Hepatocyte (in vitro differentiated cells): Measurements from ENCODE around the gene SEMA5B. TPM values are rescaled to one million over a fixed set of nuclear protein-coding genes. Genes with fewer than 3 reads are reported as not detected.

Source experiments
- DNase-seq: peaks from one replicate; pipeline ENCODE4 v3.0.0-alpha.2; 2016; ENCODE audit warnings: low spot score
- H2AFZ ChIP-seq: fragments of 200-600 bp; sonication (generic); 2 replicates; pipeline ENCODE4 v1.6.0; 2016; ENCODE audit warnings: antibody characterized with exemption, mild to moderate bottlenecking
- H3K27ac ChIP-seq: fragments of 200-600 bp; sonication (generic); 2 replicates; pipeline ENCODE4 v1.5.1; 2016; ENCODE audit warnings: mild to moderate bottlenecking
- H3K27me3 ChIP-seq: fragments of 200-600 bp; sonication (generic); 2 replicates; pipeline ENCODE4 v1.6.1; 2016
- H3K36me3 ChIP-seq: fragments of 200-600 bp; sonication (generic); replicated peaks from 2 replicates; pipeline ENCODE4 v1.5.1; 2016; ENCODE audit warnings: low read depth; ENCODE audit not compliant: insufficient read depth
- H3K4me1 ChIP-seq: fragments of 200-600 bp; sonication (generic); 2 replicates; pipeline ENCODE4 v1.5.1; 2016; ENCODE audit warnings: mild to moderate bottlenecking, moderate library complexity; ENCODE audit not compliant: insufficient read depth
- H3K4me2 ChIP-seq: fragments of 200-600 bp; sonication (generic); 2 replicates; pipeline ENCODE4 v1.6.0; 2016
- H3K4me3 ChIP-seq: fragments of 200-600 bp; sonication (generic); 2 replicates; pipeline ENCODE4 v1.5.1; 2016; ENCODE audit warnings: mild to moderate bottlenecking
- H3K79me2 ChIP-seq: fragments of 200-600 bp; sonication (generic); 2 replicates; pipeline ENCODE4 v1.6.0; 2017; ENCODE audit warnings: mild to moderate bottlenecking
- H3K9me2 ChIP-seq: fragments of 200-600 bp; sonication (generic); replicated peaks from 2 replicates; pipeline ENCODE4 v1.6.0; 2017; ENCODE audit warnings: mild to moderate bottlenecking; ENCODE audit not compliant: insufficient read depth
- H3K9me3 ChIP-seq: fragments of 200-600 bp; sonication (generic); 2 replicates; pipeline ENCODE4 v1.5.1; 2016; ENCODE audit warnings: low read depth, mild to moderate bottlenecking
- H4K20me1 ChIP-seq: fragments of 200-600 bp; sonication (generic); 2 replicates; pipeline ENCODE4 v1.6.0; 2016; ENCODE audit warnings: mild to moderate bottlenecking; ENCODE audit not compliant: insufficient read depth, poor library complexity, severe bottlenecking
- CTCF ChIP-seq: fragments of 200-600 bp; sonication (generic); IDR thresholded peaks from 2 replicates; pipeline ENCODE4 v1.5.1; 2016; ENCODE audit warnings: antibody characterized with exemption, mild to moderate bottlenecking; ENCODE audit not compliant: poor library complexity
- EZH2 ChIP-seq: fragments of 200-600 bp; sonication (generic); IDR thresholded peaks from 2 replicates; pipeline ENCODE4 v1.6.1; 2016; ENCODE audit warnings: antibody characterized with exemption, mild to moderate bottlenecking, borderline replicate concordance
- EZH2phosphoT487 ChIP-seq: fragments of 200-600 bp; sonication (generic); IDR thresholded peaks from one replicate; pipeline ENCODE4 v1.6.1; 2018; ENCODE audit warnings: antibody characterized with exemption, mild to moderate bottlenecking, low read depth, moderate library complexity; ENCODE audit not compliant: unreplicated experiment, severe bottlenecking
- WGBS: methylation state at CpG from one replicate; pipeline ENCODE4 v1.1.6; 2016; ENCODE audit warnings: low lambda C conversion rate; ENCODE audit errors: missing lambda C conversion rate; 5-methylcytosine and 5-hydroxymethylcytosine counted together
- polyA plus RNA-seq: library from polyadenylated mRNA; unstranded; fragments of >200 nt; fragmentation: Nextera tagmentation; extraction: Ambion mirVana; gene quantifications from 2 replicates; pipeline ENCODE4 v1.2.1, GENCODE V29; 2016
- total RNA-seq: library from RNA; depleted of rRNA; stranded (reverse); fragments of >200 nt; gene quantifications from 2 replicates; pipeline ENCODE4 v1.2.3, GENCODE V29; 2014

Gene SEMA5B
- total and polyA plus RNA-seq, 2 experiments from 2014 or later = 1.4 to 4.2 TPM

- Histone ChIP-seq H4K20me1 (no peaks in the 10 kb centered on the region), H3K36me3 (no peaks in the 10 kb centered on the region), H3K9me2 (no peaks in the 10 kb centered on the region), H3K79me2 (no peaks in the 10 kb centered on the region), H3K4me1 (no peaks in the 10 kb centered on the region), H3K4me2 (no peak overlapping the region), H3K4me3 (no peak overlapping the region), H3K27me3 (no peaks in the 10 kb centered on the region), H3K9me3 (no peaks in the 10 kb centered on the region), H3K27ac (no peak overlapping the region), H2AFZ (no peak overlapping the region)
- TF ChIP-seq EZH2phosphoT487 = no peak
- no peak for TF ChIP-seq EZH2
- no peak for TF ChIP-seq CTCF
- WGBS = 94% methylated on average over 3 of the region's 3 CpGs
- no peak for DNase-seq
Measured at GRCh38 chr3:122908251-122908650, 119.3 kb downstream of the SEMA5B start.

- Histone ChIP-seq H3K4me3 (no peak overlapping the region), H3K9me2 (no peaks in the 10 kb centered on the region), H4K20me1 (no peaks in the 10 kb centered on the region), H2AFZ (no peak overlapping the region), H3K27me3 (no peaks in the 10 kb centered on the region), H3K4me2 (no peak overlapping the region), H3K4me1 (no peaks in the 10 kb centered on the region), H3K36me3 (no peaks in the 10 kb centered on the region), H3K9me3 (no peaks in the 10 kb centered on the region), H3K79me2 (no peaks in the 10 kb centered on the region), H3K27ac (no peak overlapping the region)
- no peak for TF ChIP-seq CTCF
- TF ChIP-seq EZH2 = no peak
- no peak for TF ChIP-seq EZH2phosphoT487
- 97% methylated on average over 4 of the region's 4 CpGs for WGBS
- no peak for DNase-seq
Measured at GRCh38 chr3:122907471-122907870, 120.1 kb downstream of the SEMA5B start.

- Histone ChIP-seq H2AFZ (no peak overlapping the region), H3K36me3 (no peaks in the 10 kb centered on the region), H3K79me2 (no peaks in the 10 kb centered on the region), H3K4me1 (no peaks in the 10 kb centered on the region), H3K27me3 (no peaks in the 10 kb centered on the region), H3K4me2 (no peak overlapping the region), H4K20me1 (no peaks in the 10 kb centered on the region), H3K4me3 (no peak overlapping the region), H3K9me2 (no peaks in the 10 kb centered on the region), H3K9me3 (no peaks in the 10 kb centered on the region), H3K27ac (no peak overlapping the region)
- DNase-seq = no peak
- 64% methylated on average over 4 of the region's 4 CpGs for WGBS
- TF ChIP-seq CTCF = no peak
- no peak for TF ChIP-seq EZH2phosphoT487
- TF ChIP-seq EZH2 = no peak
Measured at GRCh38 chr3:122903171-122903570, 124.4 kb downstream of the SEMA5B start.

- no peaks in the 10 kb centered on the region for H3K4me1 ChIP-seq
- H3K9me3 ChIP-seq = no peaks in the 10 kb centered on the region
- no peak overlapping the region for H3K4me3 ChIP-seq
- TF ChIP-seq EZH2 = no peak
- no peak for TF ChIP-seq EZH2phosphoT487
- no peak for TF ChIP-seq CTCF
- no peaks in the 10 kb centered on the region for H4K20me1 ChIP-seq
- 67% methylated on average over 2 of the region's 2 CpGs for WGBS
- no peak overlapping the region for H3K27ac ChIP-seq
- H2AFZ ChIP-seq = no peak overlapping the region
- H3K36me3 ChIP-seq = no peaks in the 10 kb centered on the region
- no peak for DNase-seq
- H3K79me2 ChIP-seq = no peaks in the 10 kb centered on the region
- H3K9me2 ChIP-seq = no peaks in the 10 kb centered on the region
- H3K4me2 ChIP-seq = no peak overlapping the region
- no peaks in the 10 kb centered on the region for H3K27me3 ChIP-seq
Measured at GRCh38 chr3:122902326-122902725, 125.2 kb downstream of the SEMA5B start.
